Natural killer cell (primary cell): ENCODE results near the gene NAV2. TPM values are rescaled to one million over a fixed set of nuclear protein-coding genes. Genes with fewer than 3 reads are reported as not detected.
"Not testable (repeated sequence)": the region's sequence is repeated elsewhere in the genome, so short reads cannot be mapped to it uniquely, and the experiment has no call there.

Experiments
- ATAC-seq, 3 donors: fragments of 150-1000 bp in 2 of 3; fragments of 200-7000 bp in 1 of 3; cut with Tn5 transposase; 1 replicate in 1 of 3; 2 replicates in 2 of 3; pipeline ENCODE4 v1.10.0; 2021; ENCODE audit warnings: mild to moderate bottlenecking in 2 of 3, moderate library complexity in 2 of 3
- DNase-seq, 2 donors: peaks; one replicate each; pipeline versions ENCODE4 v3.0.0 to v3.0.0-alpha.2; 2013 to 2021; ENCODE audit warnings: mixed read lengths in 1 of 2
- H3K27ac ChIP-seq: one replicate; pipeline ENCODE4 v1.5.1; 2013; ENCODE audit warnings: mild to moderate bottlenecking, low read length
- H3K27me3 ChIP-seq: one replicate; pipeline ENCODE4 v1.6.1; 2013; ENCODE audit warnings: low read length; ENCODE audit not compliant: control insufficient read depth, insufficient read depth
- H3K36me3 ChIP-seq: one replicate; pipeline ENCODE4 v1.6.1; 2013; ENCODE audit warnings: low read length; ENCODE audit not compliant: control insufficient read depth, insufficient read depth
- H3K4me1 ChIP-seq: one replicate; pipeline ENCODE4 v1.6.1; 2013; ENCODE audit warnings: low read length; ENCODE audit not compliant: control insufficient read depth, insufficient read depth
- H3K4me3 ChIP-seq: one replicate; pipeline ENCODE4 v1.5.1; 2013; ENCODE audit warnings: low read length
- H3K9me3 ChIP-seq: one replicate; pipeline ENCODE4 v1.6.1; 2013; ENCODE audit warnings: low read length; ENCODE audit not compliant: control insufficient read depth, insufficient read depth
- H3K27ac Mint-ChIP-seq, 2 donors: one replicate each; pipeline ENCODE4 v1.8.0; 2022; ENCODE audit warnings: mild to moderate bottlenecking in 2 of 2, mixed read lengths in 2 of 2, moderate library complexity in 1 of 2
- H3K27me3 Mint-ChIP-seq, 2 donors: one replicate each; pipeline ENCODE4 v1.8.0; 2022; ENCODE audit warnings: low read depth in 2 of 2, mixed read lengths in 2 of 2
- H3K36me3 Mint-ChIP-seq: one replicate; pipeline ENCODE4 v1.8.0; 2022; ENCODE audit warnings: mixed read lengths
- H3K4me1 Mint-ChIP-seq, 2 donors: one replicate each; pipeline ENCODE4 v1.8.0; 2022; ENCODE audit warnings: mixed read lengths in 2 of 2
- H3K4me3 Mint-ChIP-seq: one replicate; pipeline ENCODE4 v1.8.0; 2022; ENCODE audit warnings: mild to moderate bottlenecking, moderate library complexity, mixed read lengths
- H3K9me3 Mint-ChIP-seq, 2 donors: one replicate each; pipeline ENCODE4 v1.8.0; 2022; ENCODE audit warnings: mixed read lengths in 2 of 2
- WGBS: methylation state at CpG from one replicate; pipeline ENCODE4 v1.1.7; 2013; ENCODE audit warnings: missing lambda C conversion rate; ENCODE audit not compliant: insufficient coverage; 5-methylcytosine and 5-hydroxymethylcytosine counted together
- intact Hi-C: fragments of 100-400 bp; cut with micrococcal nuclease; formaldehyde crosslinking; loops from one replicate; pipeline ENCODE4 v1.14.2; 2022
- total RNA-seq, 4 donors: library from RNA; stranded (reverse); fragments of 120-200 nt in 1 of 4; gene quantifications; one replicate each; pipeline versions ENCODE4 v1.2.3 to v1.2.4, GENCODE V29; 2013 to 2022
- TF ChIP-seq, protein P1 (sequence below): fragments of 200-600 bp; IDR thresholded peaks from one replicate; pipeline ENCODE4 v1.8.0; 2022; ENCODE audit warnings: antibody characterized with exemption

NAV2 gene
- total RNA-seq, 3 donors from 2014 or later (not counting 1 experiment from before 2014, with no cell fraction given) = 0.14 to 1.6 (median 0.43) TPM

GRCh38 chr11:19924311-19924710, 211.7 kb downstream of the NAV2 start:
- Mint-ChIP-seq H3K36me3 (no peaks in the 10 kb centered on the region), H3K4me3 (no peak overlapping the region), H3K27me3 (peaks cover 14 to 33% of the 10 kb centered on the region in 2 donors), H3K9me3 (no peaks in the 10 kb centered on the region), H3K4me1 (no peaks in the 10 kb centered on the region), H3K27ac (no peak overlapping the region)
- Histone ChIP-seq H3K4me1 (no peaks in the 10 kb centered on the region), H3K9me3 (no peaks in the 10 kb centered on the region), H3K36me3 (no peaks in the 10 kb centered on the region), H3K27ac (no peak overlapping the region), H3K27me3 (no peaks in the 10 kb centered on the region), H3K4me3 (no peak overlapping the region)
- 100% methylated on average over 1 of the region's 1 CpG for WGBS
- TF ChIP-seq, protein P1, sequence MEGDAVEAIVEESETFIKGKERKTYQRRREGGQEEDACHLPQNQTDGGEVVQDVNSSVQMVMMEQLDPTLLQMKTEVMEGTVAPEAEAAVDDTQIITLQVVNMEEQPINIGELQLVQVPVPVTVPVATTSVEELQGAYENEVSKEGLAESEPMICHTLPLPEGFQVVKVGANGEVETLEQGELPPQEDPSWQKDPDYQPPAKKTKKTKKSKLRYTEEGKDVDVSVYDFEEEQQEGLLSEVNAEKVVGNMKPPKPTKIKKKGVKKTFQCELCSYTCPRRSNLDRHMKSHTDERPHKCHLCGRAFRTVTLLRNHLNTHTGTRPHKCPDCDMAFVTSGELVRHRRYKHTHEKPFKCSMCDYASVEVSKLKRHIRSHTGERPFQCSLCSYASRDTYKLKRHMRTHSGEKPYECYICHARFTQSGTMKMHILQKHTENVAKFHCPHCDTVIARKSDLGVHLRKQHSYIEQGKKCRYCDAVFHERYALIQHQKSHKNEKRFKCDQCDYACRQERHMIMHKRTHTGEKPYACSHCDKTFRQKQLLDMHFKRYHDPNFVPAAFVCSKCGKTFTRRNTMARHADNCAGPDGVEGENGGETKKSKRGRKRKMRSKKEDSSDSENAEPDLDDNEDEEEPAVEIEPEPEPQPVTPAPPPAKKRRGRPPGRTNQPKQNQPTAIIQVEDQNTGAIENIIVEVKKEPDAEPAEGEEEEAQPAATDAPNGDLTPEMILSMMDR = no peak
- DNase-seq = no peak
- no peak for ATAC-seq
- intact Hi-C loops = no loop called here

- no peaks in the 10 kb centered on the region for H3K36me3 ChIP-seq
- Mint-ChIP-seq H3K27me3 (peaks cover 10 to 31% of the 10 kb centered on the region in 2 donors), H3K4me3 (no peak overlapping the region), H3K4me1 (no peaks in the 10 kb centered on the region), H3K9me3 (no peaks in the 10 kb centered on the region), H3K27ac (no peak overlapping the region), H3K36me3 (no peaks in the 10 kb centered on the region)
- H3K9me3 ChIP-seq = no peaks in the 10 kb centered on the region
- intact Hi-C loops = no loop called here
- TF ChIP-seq, protein P1 = no peak
- no peak overlapping the region for H3K27ac ChIP-seq
- H3K4me1 ChIP-seq = no peaks in the 10 kb centered on the region
- no peaks in the 10 kb centered on the region for H3K27me3 ChIP-seq
- no CpG with 5 or more reads among the region's 1 CpG for WGBS
- no peak for DNase-seq
- ATAC-seq = no peak
- no peak overlapping the region for H3K4me3 ChIP-seq
Observed at GRCh38 chr11:19924716-19925115, 212.1 kb downstream of the NAV2 start.

- not testable (repeated sequence) for H3K4me3 ChIP-seq, H3K27ac Mint-ChIP-seq
- no CpG with 5 or more reads among the region's 2 CpGs for WGBS
Observed at GRCh38 chr11:19927403-19927802, 214.8 kb downstream of the NAV2 start.

DNA sequence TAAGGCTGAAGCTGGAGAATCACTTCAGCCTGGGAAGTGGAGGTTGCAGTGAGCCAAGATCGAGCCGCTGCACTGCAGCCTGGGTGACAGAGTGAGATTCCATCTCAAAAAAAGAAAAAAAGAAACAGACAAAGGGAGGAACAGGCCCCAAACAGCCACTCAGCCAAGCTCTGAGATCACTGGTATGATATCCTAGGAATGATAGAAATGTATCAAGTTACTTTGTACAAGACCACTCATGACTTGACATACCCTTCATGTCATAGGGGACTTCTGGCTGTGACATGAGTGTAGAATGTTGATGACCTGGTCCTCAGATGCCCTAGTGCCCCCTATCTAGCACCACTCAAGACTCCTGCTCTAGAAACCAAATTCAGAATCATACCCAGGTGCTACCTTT, 216.5 kb downstream of the NAV2 start:
- H3K4me1 Mint-ChIP-seq = no peaks in the 10 kb centered on the region
- Histone ChIP-seq H3K27me3 (no peaks in the 10 kb centered on the region), H3K9me3 (no peaks in the 10 kb centered on the region), H3K36me3 (no peaks in the 10 kb centered on the region), H3K4me1 (no peaks in the 10 kb centered on the region), H3K4me3 (no peak overlapping the region), H3K27ac (no peak overlapping the region)
- no peak for DNase-seq
- H3K27me3 Mint-ChIP-seq = peaks cover 7 to 9% of the 10 kb centered on the region in 2 donors
- ATAC-seq = no peak
- no peaks in the 10 kb centered on the region for H3K36me3 Mint-ChIP-seq
- H3K4me3 Mint-ChIP-seq = no peak overlapping the region
- intact Hi-C loops = no loop called here
- H3K27ac Mint-ChIP-seq = no peak overlapping the region
- no peaks in the 10 kb centered on the region for H3K9me3 Mint-ChIP-seq
- TF ChIP-seq, protein P1 = no peak
- 83% methylated on average over 2 of the region's 2 CpGs for WGBS

More at GRCh38 chr11:19927403-19927802, 214.8 kb downstream of the NAV2 start:
- H3K36me3 Mint-ChIP-seq, H3K27me3 ChIP-seq, H3K27ac ChIP-seq, H3K9me3 ChIP-seq, H3K4me1 Mint-ChIP-seq, H3K4me1 ChIP-seq, DNase-seq, intact Hi-C loops, ATAC-seq, H3K4me3 Mint-ChIP-seq, H3K9me3 Mint-ChIP-seq, H3K36me3 ChIP-seq: not testable (repeated sequence)
- peaks cover 10 to 22% of the 10 kb centered on the region in 2 donors for H3K27me3 Mint-ChIP-seq
